Measurements from ENCODE around the gene DLG2. TPM values are rescaled to one million over a fixed set of nuclear protein-coding genes. Genes with fewer than 3 reads are reported as not detected.

DLG2 gene
- polyA plus RNA-seq, 3 donors, result 0.24 to 0.39 TPM; not detected in 1

- no peak overlapping the region for H3K9ac ChIP-seq (ENCODE audit: insufficient read depth, low read length, poor library complexity, severe bottlenecking)
- Mint-ChIP-seq H3K36me3 (no peaks in the 10 kb centered on the region), H3K4me3 (no peak overlapping the region), H3K9me3 (peaks cover 0 to 6% (median 3%) of the 10 kb centered on the region in 7 donors), H3K4me1 (no peaks in the 10 kb centered on the region), H3K27ac (no peak overlapping the region), H3K27me3 (ENCODE audit: low read depth in 3 of 3) (peaks cover 0 to 7% (median 1%) of the 10 kb centered on the region in 3 donors)
- intact Hi-C loops (cut with micrococcal nuclease), result no loop called here
- H3K9me3 ChIP-seq (replicated peaks in 1 of 2; ENCODE audit: control insufficient read depth in 1 of 2, insufficient read depth in 1 of 2, low read length in 2 of 2), result no peaks in the 10 kb centered on the region
- no peaks in the 10 kb centered on the region for H4K20me1 ChIP-seq (ENCODE audit: insufficient read depth, low read length)
- DNase-seq, result no peak
- H3K79me2 ChIP-seq (ENCODE audit: insufficient read depth, low read length), result no peaks in the 10 kb centered on the region
- H3K4me3 ChIP-seq (replicated peaks in 1 of 3; ENCODE audit: low read depth in 2 of 3, low read length in 3 of 3), result no peak overlapping the region
- no peak for TF ChIP-seq CTCF (IDR thresholded peaks at IDR 0.05)
- H3K4me1 ChIP-seq (ENCODE audit: control insufficient read depth in 1 of 2, insufficient read depth in 2 of 2, low read length in 2 of 2), result no peaks in the 10 kb centered on the region
- H2AFZ ChIP-seq (ENCODE audit: insufficient read depth, low read depth, low read length, poor library complexity, severe bottlenecking), result no peak overlapping the region
- 100% methylated on average over 1 of the region's 2 CpGs for WGBS (ENCODE audit: insufficient coverage)
- H3K36me3 ChIP-seq (replicated peaks in 1 of 2; ENCODE audit: control insufficient read depth in 1 of 2, insufficient read depth in 2 of 2, low read length in 2 of 2), result no peaks in the 10 kb centered on the region
- no peak overlapping the region for H3K4me2 ChIP-seq (replicated peaks; ENCODE audit: extremely low read depth, low read length, poor library complexity, severe bottlenecking)
- no peaks in the 10 kb centered on the region for H3K27me3 ChIP-seq (ENCODE audit: control insufficient read depth in 2 of 2, insufficient read depth in 2 of 2, low read length in 2 of 2)
- no peak overlapping the region for H3K27ac ChIP-seq (ENCODE audit: low read depth in 1 of 2, low read length in 2 of 2)
These were observed 45.0 kb downstream of the DLG2 start for GRCh38 chr11:85582111-85582510.

- no peak overlapping the region for H3K4me2 ChIP-seq (replicated peaks; ENCODE audit: extremely low read depth, low read length, poor library complexity, severe bottlenecking)
- H3K4me1 ChIP-seq (ENCODE audit: control insufficient read depth in 1 of 2, insufficient read depth in 2 of 2, low read length in 2 of 2), result no peaks in the 10 kb centered on the region
- H3K9ac ChIP-seq (ENCODE audit: insufficient read depth, low read length, poor library complexity, severe bottlenecking), result no peak overlapping the region
- no peaks in the 10 kb centered on the region for H3K79me2 ChIP-seq (ENCODE audit: insufficient read depth, low read length)
- no peak overlapping the region for H3K4me3 ChIP-seq (replicated peaks in 1 of 3; ENCODE audit: low read depth in 2 of 3, low read length in 3 of 3)
- H3K36me3 Mint-ChIP-seq, result no peaks in the 10 kb centered on the region
- no peaks in the 10 kb centered on the region for H3K27me3 ChIP-seq (ENCODE audit: control insufficient read depth in 2 of 2, insufficient read depth in 2 of 2, low read length in 2 of 2)
- no peaks in the 10 kb centered on the region for H3K36me3 ChIP-seq (replicated peaks in 1 of 2; ENCODE audit: control insufficient read depth in 1 of 2, insufficient read depth in 2 of 2, low read length in 2 of 2)
- WGBS (ENCODE audit: insufficient coverage), result no CpG with 5 or more reads among the region's 1 CpG
- peaks cover 0 to 11% (median 5%) of the 10 kb centered on the region in 7 donors for H3K9me3 Mint-ChIP-seq
- H3K9me3 ChIP-seq (replicated peaks in 1 of 2; ENCODE audit: control insufficient read depth in 1 of 2, insufficient read depth in 1 of 2, low read length in 2 of 2), result no peaks in the 10 kb centered on the region
- peaks cover 0 to 4% (median 0%) of the 10 kb centered on the region in 3 donors for H3K27me3 Mint-ChIP-seq (ENCODE audit: low read depth in 3 of 3)
- no peak overlapping the region for H3K4me3 Mint-ChIP-seq
- intact Hi-C loops (cut with micrococcal nuclease), result no loop called here
- no peaks in the 10 kb centered on the region for H3K4me1 Mint-ChIP-seq
- no peak overlapping the region for H3K27ac ChIP-seq (ENCODE audit: low read depth in 1 of 2, low read length in 2 of 2)
- TF ChIP-seq CTCF (IDR thresholded peaks at IDR 0.05), result no peak
- DNase-seq, result no peak
- no peaks in the 10 kb centered on the region for H4K20me1 ChIP-seq (ENCODE audit: insufficient read depth, low read length)
- H2AFZ ChIP-seq (ENCODE audit: insufficient read depth, low read depth, low read length, poor library complexity, severe bottlenecking), result no peak overlapping the region
- H3K27ac Mint-ChIP-seq, result no peak overlapping the region
These were observed 51.8 kb downstream of the DLG2 start for GRCh38 chr11:85575388-85575787.

All from CD14-positive monocyte (primary cell).